Upper lobe of left lung (tissue), 6 donors: Measurements from ENCODE around the gene ARL2. TPM values are rescaled to one million over a fixed set of nuclear protein-coding genes. Genes with fewer than 3 reads are reported as not detected.

Source experiments
- ATAC-seq, 2 donors: fragments of 200-7000 bp; cut with Tn5 transposase; one replicate each; pipeline ENCODE4 v1.9.1; 2022; ENCODE audit warnings: mild to moderate bottlenecking in 2 of 2, moderate library complexity in 2 of 2; ENCODE audit not compliant: low FRiP score in 2 of 2
- DNase-seq, 2 donors: peaks; one replicate each; pipeline ENCODE4 v3.0.0-alpha.2; 2019 to 2020
- H3K27ac ChIP-seq, 4 donors: fragments of 200-600 bp; sonication (generic); one replicate each; pipeline ENCODE4 v1.5.1; 2016 to 2019
- H3K27me3 ChIP-seq, 4 donors: fragments of 200-600 bp; sonication (generic); one replicate each; pipeline ENCODE4 v1.5.1; 2017 to 2019
- H3K36me3 ChIP-seq, 4 donors: fragments of 200-600 bp; sonication (generic); one replicate each; pipeline ENCODE4 v1.5.1; 2016 to 2019
- H3K4me1 ChIP-seq, 4 donors: fragments of 200-600 bp; sonication (generic); one replicate each; pipeline ENCODE4 v1.5.1; 2018 to 2019
- H3K4me3 ChIP-seq, 4 donors: fragments of 200-600 bp; sonication (generic); one replicate each; pipeline ENCODE4 v1.5.1; 2017 to 2019; ENCODE audit warnings: mild to moderate bottlenecking in 2 of 4, moderate library complexity in 1 of 4
- H3K9me3 ChIP-seq, 4 donors: fragments of 200-600 bp; sonication (generic); one replicate each; pipeline ENCODE4 v1.5.1; 2018 to 2019
- EP300 ChIP-seq, 4 donors: sonication (generic); formaldehyde crosslinking; IDR thresholded peaks; one replicate each; pipeline ENCODE4 v1.5.1; 2017; ENCODE audit warnings: antibody characterized with exemption in 4 of 4, control low read depth in 2 of 4
- POLR2A ChIP-seq, 4 donors: fragments of 450-650 bp; IDR thresholded peaks; one replicate each; pipeline ENCODE4 v1.5.1; 2016 to 2017; ENCODE audit warnings: antibody characterized with exemption in 4 of 4, mild to moderate bottlenecking in 2 of 4
- POLR2AphosphoS5 ChIP-seq, 2 donors: sonication (generic); formaldehyde crosslinking; IDR thresholded peaks; one replicate each; pipeline ENCODE4 v1.5.1; 2017; ENCODE audit warnings: antibody characterized with exemption in 2 of 2
- WGBS, 2 donors: methylation state at CpG; one replicate each; pipeline ENCODE4 v1.1.5; 2017 to 2018; 5-methylcytosine and 5-hydroxymethylcytosine counted together
- total RNA-seq, 6 donors: library from RNA; depleted of rRNA in 4 of 6; stranded (reverse); fragments of >200 nt in 4 of 6; gene quantifications; one replicate each; pipeline versions ENCODE4 v1.1.0 to v1.2.1, GENCODE V29; 2016 to 2021
- TF ChIP-seq, protein P1 (sequence below), 6 experiments: fragments of 450-650 bp in 4 of 6; fragments of 200-600 bp in 2 of 6; sonication (generic) in 2 of 6; IDR thresholded peaks; one replicate each; pipeline ENCODE4 v1.5.1; 2016 to 2019; ENCODE audit warnings: antibody characterized with exemption in 6 of 6
- donor health status: DM: no; HTN: no; CAD: no; lungs with moderate emphysema.
- donor health status: DM: no; HTN: yes; CAD: no; lungs with severe emphysema.

The ARL2 gene
- total RNA-seq, 6 donors from 2014 or later: 41.9 to 113 (median 81.2) TPM

- peak; percentile 5 for ATAC-seq
- TF ChIP-seq POLR2AphosphoS5 (IDR thresholded peaks at IDR 0.05) (no peak), POLR2A (IDR thresholded peaks at IDR 0.05) (no peak), EP300 (IDR thresholded peaks at IDR 0.05) (no peak)
- TF ChIP-seq, protein P1, sequence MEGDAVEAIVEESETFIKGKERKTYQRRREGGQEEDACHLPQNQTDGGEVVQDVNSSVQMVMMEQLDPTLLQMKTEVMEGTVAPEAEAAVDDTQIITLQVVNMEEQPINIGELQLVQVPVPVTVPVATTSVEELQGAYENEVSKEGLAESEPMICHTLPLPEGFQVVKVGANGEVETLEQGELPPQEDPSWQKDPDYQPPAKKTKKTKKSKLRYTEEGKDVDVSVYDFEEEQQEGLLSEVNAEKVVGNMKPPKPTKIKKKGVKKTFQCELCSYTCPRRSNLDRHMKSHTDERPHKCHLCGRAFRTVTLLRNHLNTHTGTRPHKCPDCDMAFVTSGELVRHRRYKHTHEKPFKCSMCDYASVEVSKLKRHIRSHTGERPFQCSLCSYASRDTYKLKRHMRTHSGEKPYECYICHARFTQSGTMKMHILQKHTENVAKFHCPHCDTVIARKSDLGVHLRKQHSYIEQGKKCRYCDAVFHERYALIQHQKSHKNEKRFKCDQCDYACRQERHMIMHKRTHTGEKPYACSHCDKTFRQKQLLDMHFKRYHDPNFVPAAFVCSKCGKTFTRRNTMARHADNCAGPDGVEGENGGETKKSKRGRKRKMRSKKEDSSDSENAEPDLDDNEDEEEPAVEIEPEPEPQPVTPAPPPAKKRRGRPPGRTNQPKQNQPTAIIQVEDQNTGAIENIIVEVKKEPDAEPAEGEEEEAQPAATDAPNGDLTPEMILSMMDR (IDR thresholded peaks at IDR 0.05): no peak
- Histone ChIP-seq H3K4me3 (peak overlapping the region in 3 of 4 donors; percentile 14 to 39 (median 24)), H3K36me3 (peaks cover 0 to 3% (median 0%) of the 10 kb centered on the region in 4 donors), H3K27ac (peak overlapping the region; percentile 36 to 87 (median 72)), H3K27me3 (no peaks in the 10 kb centered on the region), H3K4me1 (peaks cover 33 to 44% (median 38%) of the 10 kb centered on the region in 4 donors), H3K9me3 (no peaks in the 10 kb centered on the region)
- 53 to 72% methylated on average over 7 to 13 of the region's 13 CpGs for WGBS, 2 donors
- peak in 1 of 2 donors; percentile 46 for DNase-seq
Observed at GRCh38 chr11:64989416-64989815, 24.5 kb upstream of the ARL2 start.

DNA sequence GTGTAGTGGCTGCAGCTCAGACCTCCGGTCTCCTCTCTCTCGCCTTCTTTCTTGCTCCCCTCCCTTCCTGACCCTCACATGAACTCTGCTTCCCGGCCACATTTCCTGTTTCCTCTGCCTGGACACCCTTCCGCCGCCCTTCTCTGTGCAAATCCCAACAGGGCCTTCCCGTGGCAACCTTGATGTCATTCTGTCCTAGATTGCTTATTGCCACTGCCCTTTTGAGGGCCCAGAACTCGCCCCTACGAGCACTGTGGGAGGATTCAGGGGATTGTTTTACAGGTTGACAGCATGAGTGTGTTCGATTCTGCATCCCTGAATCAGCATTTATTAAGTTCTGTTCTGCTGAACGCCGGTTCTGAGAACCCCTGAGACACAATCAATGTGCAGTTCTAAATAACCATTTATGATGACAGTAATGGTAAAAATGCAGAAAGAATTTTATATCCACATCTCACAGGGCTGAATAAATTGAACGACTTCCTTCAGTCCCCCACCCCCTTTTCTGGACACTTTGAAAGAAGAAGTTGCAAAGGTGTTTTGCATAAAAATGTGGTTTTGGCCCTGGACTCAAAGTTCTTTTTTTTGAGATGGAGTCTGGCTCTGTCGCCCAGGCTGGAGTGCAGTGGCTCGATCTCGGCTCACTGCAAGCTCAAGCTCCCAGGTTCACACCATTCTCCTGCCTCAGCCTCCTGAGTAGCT is 23.6 kb upstream of the ARL2 start:
- Histone ChIP-seq H3K36me3 (peaks cover 0 to 3% (median 0%) of the 10 kb centered on the region in 4 donors), H3K27me3 (no peaks in the 10 kb centered on the region), H3K4me1 (peaks cover 36 to 53% (median 47%) of the 10 kb centered on the region in 4 donors), H3K9me3 (no peaks in the 10 kb centered on the region), H3K27ac (peak overlapping the region; percentile 36 to 87 (median 72)), H3K4me3 (peak overlapping the region in 3 of 4 donors; percentile 14 to 39 (median 24))
- DNase-seq (peak in 1 of 2 donors; percentile 62), ATAC-seq (peak; percentile 47 to 77)
- WGBS, 2 donors: 18 to 28% methylated on average over 15 of the region's 15 CpGs
- TF ChIP-seq EP300 (IDR thresholded peaks at IDR 0.05) (no peak), POLR2A (IDR thresholded peaks at IDR 0.05) (no peak), POLR2AphosphoS5 (IDR thresholded peaks at IDR 0.05) (peak; percentile 54 to 64)
- TF ChIP-seq, protein P1 (IDR thresholded peaks at IDR 0.05): no peak

DNA sequence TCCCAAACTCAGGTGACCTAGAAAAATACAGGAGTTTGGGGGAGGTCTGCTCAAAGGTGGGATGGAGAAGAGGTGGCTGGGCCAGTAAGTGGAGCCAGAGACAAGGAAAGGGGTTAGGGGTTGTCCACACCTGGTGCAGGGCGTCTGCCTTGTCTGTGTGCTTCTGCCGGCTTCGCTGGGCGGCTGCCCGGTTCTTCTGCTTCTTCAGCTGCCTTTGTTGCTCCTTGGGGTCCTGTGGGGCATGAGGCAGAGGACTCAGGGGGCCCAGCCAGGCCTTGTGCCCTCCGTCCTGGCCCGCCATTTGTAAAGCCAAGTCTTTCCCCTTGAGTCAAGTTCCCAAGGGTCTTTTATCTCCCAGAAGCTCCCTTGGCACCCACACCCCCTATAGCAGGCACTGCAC is 19.6 kb upstream of the ARL2 start:
- WGBS, 2 donors: 95 to 97% methylated on average over 7 of the region's 7 CpGs
- no peak for ATAC-seq
- H3K27ac ChIP-seq: peak overlapping the region in 2 of 4 donors; percentile 9 to 46
- no peaks in the 10 kb centered on the region for H3K27me3 ChIP-seq
- H3K36me3 ChIP-seq: peaks cover 0 to 3% (median 0%) of the 10 kb centered on the region in 4 donors
- peaks cover 48 to 74% (median 59%) of the 10 kb centered on the region in 4 donors for H3K4me1 ChIP-seq
- peak in 1 of 2 donors; percentile 55 for DNase-seq
- TF ChIP-seq EP300 (IDR thresholded peaks at IDR 0.05): no peak
- TF ChIP-seq, protein P1 (IDR thresholded peaks at IDR 0.05): no peak
- TF ChIP-seq POLR2A (IDR thresholded peaks at IDR 0.05): no peak
- TF ChIP-seq POLR2AphosphoS5 (IDR thresholded peaks at IDR 0.05): no peak
- H3K9me3 ChIP-seq: no peaks in the 10 kb centered on the region
- no peak overlapping the region for H3K4me3 ChIP-seq

DNA sequence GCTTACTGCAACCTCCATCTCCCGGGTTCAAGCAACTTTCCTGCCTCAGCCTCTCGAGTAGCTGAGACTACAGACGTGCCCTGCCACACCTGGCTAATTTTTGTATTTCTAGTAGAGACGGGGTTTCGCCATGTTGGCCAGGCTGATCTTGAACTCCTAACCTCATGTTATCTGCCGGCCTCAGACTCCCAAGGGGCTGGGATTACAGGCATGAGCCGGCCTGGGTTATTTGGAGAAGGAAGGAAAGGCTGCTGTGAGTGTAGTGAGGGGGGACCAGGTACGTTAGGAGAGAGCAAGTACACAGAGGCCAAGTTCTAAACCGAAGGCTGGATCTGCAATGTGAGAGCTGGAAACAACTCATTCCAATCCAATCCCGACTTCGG is 17.6 kb upstream of the ARL2 start:
- ATAC-seq: peak in 1 of 2 donors; percentile 18
- no peak for DNase-seq
- Histone ChIP-seq H3K27ac (peak overlapping the region; percentile 71 to 87 (median 84)), H3K36me3 (peaks cover 0 to 3% (median 0%) of the 10 kb centered on the region in 4 donors), H3K4me3 (peak overlapping the region; percentile 43 to 66 (median 53)), H3K4me1 (peaks cover 28 to 54% (median 39%) of the 10 kb centered on the region in 4 donors), H3K27me3 (no peaks in the 10 kb centered on the region), H3K9me3 (no peaks in the 10 kb centered on the region)
- TF ChIP-seq, protein P1 (IDR thresholded peaks at IDR 0.05): no peak
- TF ChIP-seq EP300 (IDR thresholded peaks at IDR 0.05) (no peak), POLR2A (IDR thresholded peaks at IDR 0.05) (no peak), POLR2AphosphoS5 (IDR thresholded peaks at IDR 0.05) (no peak)
- 16 to 32% methylated on average over 11 of the region's 11 CpGs for WGBS, 2 donors
